ENCODE data around the gene FAM124B.
"Not testable (repeated sequence)": the region's sequence is repeated elsewhere in the genome, so short reads cannot be mapped to it uniquely, and the experiment has no call there.

The FAM124B gene

GRCh38 chr2:224413381-224413780, 11.5 kb upstream of the FAM124B start:
- no peak for DNase-seq (ENCODE audit: low spot score)

GRCh38 chr2:224412141-224413015, 10.5 kb upstream of the FAM124B start:
- no peak for DNase-seq (ENCODE audit: low spot score)

- DNase-seq (ENCODE audit: low spot score), result no peak
Observed at GRCh38 chr2:224410946-224411561, 9.1 kb upstream of the FAM124B start.

GRCh38 chr2:224408676-224409075, 6.8 kb upstream of the FAM124B start:
- no peak for DNase-seq (ENCODE audit: low spot score)

GRCh38 chr2:224407241-224407701, 5.4 kb upstream of the FAM124B start:
- no peak for DNase-seq (ENCODE audit: low spot score)

GRCh38 chr2:224405841-224406370, 4.0 kb upstream of the FAM124B start:
- no peak for DNase-seq (ENCODE audit: low spot score)

GRCh38 chr2:224405412-224405811, 3.5 kb upstream of the FAM124B start:
- no peak for DNase-seq (ENCODE audit: low spot score)

- DNase-seq (ENCODE audit: low spot score), result no peak
Observed at GRCh38 chr2:224404796-224405195, 2.9 kb upstream of the FAM124B start.

- no peak for DNase-seq (ENCODE audit: low spot score)
Observed at GRCh38 chr2:224403657-224404056, 1.8 kb upstream of the FAM124B start.

- DNase-seq (ENCODE audit: low spot score), result no peak
Observed at GRCh38 chr2:224400886-224401632, 848 bp downstream of the FAM124B start.

DNA sequence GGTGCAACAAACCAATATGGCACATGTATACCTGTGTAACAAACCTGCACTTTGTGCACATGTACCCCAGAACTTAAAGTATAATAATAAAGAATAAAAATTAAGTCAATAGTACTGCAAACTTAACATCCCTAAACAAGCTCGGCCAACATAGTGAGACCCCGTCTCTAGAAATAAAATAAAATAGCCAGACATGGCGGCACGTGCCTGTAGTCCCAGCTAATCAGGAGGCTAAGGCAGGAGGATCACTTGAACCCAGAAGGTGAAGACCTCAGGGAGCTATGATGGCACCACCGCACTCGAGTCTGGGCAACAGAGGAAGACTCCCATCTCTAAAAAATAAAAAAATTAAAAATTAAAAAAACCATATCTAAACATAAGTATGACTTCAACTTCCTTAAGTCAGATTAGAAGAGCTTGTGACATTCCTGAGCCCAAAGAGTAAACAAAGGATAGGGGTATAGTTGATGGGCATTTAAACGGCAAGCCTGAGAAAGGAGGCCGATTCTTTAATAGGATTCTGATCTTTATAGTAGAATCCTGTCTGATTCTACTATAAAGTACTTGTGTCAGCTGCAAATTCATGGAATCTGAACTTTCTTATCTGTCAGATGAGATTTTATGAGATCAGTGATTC, 1.6 kb downstream of the FAM124B start:
- DNase-seq (ENCODE audit: low spot score), result no peak

- DNase-seq (ENCODE audit: low spot score), result no peak
Observed at GRCh38 chr2:224398289-224398688, 3.6 kb downstream of the FAM124B start.

DNA sequence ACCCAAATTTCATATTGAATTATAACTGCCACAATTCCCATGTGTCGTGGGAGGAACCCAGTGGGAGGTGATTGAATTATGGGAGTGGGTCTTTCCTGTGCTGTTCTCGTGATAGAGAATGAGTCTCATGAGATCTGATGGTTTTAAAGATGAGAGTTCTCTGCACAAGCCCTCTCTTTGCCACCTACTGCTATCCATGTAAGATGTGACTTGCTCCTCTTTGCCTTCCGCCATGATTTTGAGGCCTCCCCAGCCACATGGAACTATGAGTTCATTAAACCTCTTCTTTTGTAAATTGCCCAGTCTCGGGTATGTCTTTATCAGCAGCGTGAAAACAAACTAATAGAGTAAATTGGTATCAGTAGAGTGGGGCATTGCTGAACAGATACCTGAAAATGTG, 4.8 kb downstream of the FAM124B start:
- DNase-seq (ENCODE audit: low spot score), result not testable (repeated sequence)

GRCh38 chr2:224395620-224396390, 6.1 kb downstream of the FAM124B start:
- DNase-seq (ENCODE audit: low spot score), result no peak

GRCh38 chr2:224393157-224393872, 8.6 kb downstream of the FAM124B start:
- DNase-seq (ENCODE audit: low spot score), result no peak

GRCh38 chr2:224392545-224392944, 9.4 kb downstream of the FAM124B start:
- DNase-seq (ENCODE audit: low spot score), result no peak

DNA sequence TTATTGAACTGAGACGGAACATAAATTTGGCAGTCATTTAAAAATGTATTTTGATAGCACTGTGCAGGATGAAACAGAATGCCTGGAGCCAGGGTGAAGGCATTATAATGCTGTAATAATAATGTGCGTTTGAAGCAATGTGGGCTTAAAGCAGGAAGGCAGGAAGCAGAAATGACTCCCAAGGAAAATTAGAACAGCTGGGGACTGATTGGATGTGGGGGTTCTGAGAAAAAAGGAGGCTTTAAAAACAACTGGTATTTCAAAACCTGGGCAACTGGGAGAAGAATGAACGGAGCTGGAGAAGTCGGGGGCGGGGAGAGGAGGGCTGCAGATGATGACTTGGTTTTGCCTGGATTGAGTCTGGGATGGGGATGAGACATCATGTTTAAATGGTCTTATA, 12.6 kb downstream of the FAM124B start:
- no peak for DNase-seq (ENCODE audit: low spot score)

GRCh38 chr2:224386876-224387275, 15.0 kb downstream of the FAM124B start:
- no peak for DNase-seq (ENCODE audit: low spot score)

DNA sequence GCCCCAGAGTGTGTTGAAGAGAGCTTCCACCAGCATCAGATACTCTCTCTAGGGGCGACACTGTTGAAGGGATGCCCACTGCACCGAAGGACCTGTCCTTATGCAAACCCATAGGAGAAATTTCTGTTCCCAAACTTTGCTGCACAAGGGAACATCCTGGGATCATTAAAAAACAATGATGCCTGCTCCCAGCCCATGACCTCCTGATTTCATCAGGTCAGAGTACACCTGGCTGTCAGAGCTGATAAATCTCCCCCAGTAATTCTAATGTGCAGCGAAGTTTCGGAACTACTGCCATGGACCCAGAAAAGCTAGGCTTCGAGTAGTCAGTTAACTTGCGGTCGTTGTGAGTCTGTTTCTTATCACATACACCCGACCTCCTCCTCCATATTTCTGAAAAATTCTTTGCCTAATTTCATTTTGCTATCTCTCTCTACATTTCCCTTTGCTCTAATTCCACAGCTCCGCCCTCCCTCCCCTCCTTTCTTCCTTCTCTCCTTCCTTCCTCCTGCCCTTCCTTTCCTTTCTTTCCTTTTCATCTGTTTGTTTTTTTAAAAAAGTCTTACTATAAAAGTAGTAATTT, 18.8 kb downstream of the FAM124B start:
- DNase-seq (ENCODE audit: low spot score), result no peak

GRCh38 chr2:224382280-224382647, 19.6 kb downstream of the FAM124B start:
- DNase-seq (ENCODE audit: low spot score), result not testable (repeated sequence)
